Gastroesophageal sphincter (tissue), 3 donors: ENCODE data around the gene ZIC1.

Experiments used
- EP300 ChIP-seq: sonication (generic); formaldehyde crosslinking; IDR thresholded peaks from one replicate; pipeline ENCODE4 v1.6.1; 2017; ENCODE audit warnings: antibody characterized with exemption, mild to moderate bottlenecking
- POLR2A ChIP-seq, 2 donors: fragments of 450-650 bp; IDR thresholded peaks; one replicate each; pipeline ENCODE4 v1.6.1; 2017; ENCODE audit warnings: antibody characterized with exemption in 2 of 2, mild to moderate bottlenecking in 2 of 2, moderate library complexity in 1 of 2
- POLR2AphosphoS5 ChIP-seq: sonication (generic); formaldehyde crosslinking; IDR thresholded peaks from one replicate; pipeline ENCODE4 v1.6.1; 2017; ENCODE audit warnings: antibody characterized with exemption
- TF ChIP-seq, protein P1 (sequence below), 4 experiments: fragments of 200-600 bp in 2 of 4; fragments of 450-650 bp in 2 of 4; sonication (generic) in 1 of 4; IDR thresholded peaks; one replicate each; pipeline ENCODE4 v1.5.1; 2017 to 2019; ENCODE audit warnings: antibody characterized with exemption in 4 of 4, mild to moderate bottlenecking in 2 of 4, moderate library complexity in 2 of 4

DNA sequence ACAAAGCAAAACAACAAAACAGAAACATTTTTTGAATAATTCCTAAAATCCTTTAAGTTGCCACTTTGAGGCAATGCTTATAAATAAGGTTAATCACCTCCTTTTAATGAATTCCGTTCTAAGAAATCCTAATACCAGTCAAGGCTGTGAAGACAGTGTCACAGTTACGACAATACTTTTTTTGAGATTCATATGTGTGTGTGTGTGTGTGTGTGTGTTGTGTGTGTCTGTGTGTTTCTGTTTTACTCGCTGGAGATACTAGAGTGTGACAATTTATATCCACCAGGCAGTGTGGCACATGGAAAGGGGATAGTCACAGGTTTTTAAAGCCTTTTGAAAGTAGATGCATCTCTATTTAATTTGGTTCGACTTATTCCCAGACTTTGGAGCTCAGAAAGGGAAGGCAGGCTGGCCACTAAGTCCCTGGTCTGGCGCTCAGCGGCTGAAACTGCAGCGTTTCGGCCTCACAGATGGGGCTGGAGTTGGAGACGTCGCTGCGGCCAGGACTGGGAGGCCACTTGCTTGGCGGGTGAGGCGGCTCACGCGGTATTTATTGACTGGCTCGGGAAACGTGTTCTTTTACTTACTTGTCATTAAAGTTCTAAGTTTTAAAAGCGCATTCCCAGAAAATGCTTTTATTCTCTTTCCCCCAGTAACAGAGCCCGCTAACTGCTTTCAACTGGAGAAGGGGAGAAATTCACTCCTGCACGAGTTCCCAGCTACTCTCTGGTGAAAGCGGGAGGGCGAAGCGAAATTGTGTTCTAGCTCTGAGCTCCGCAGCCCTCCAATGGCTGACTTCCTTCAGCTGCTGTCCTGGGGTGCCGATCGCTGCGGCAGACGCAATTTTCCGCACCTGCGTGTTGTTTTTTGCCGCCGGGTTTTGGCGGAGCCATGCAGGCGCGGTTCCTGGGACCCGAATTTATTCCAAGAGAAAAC lies 13.7 kb downstream of the ZIC1 start:
- TF ChIP-seq EP300: no peak
- TF ChIP-seq, protein P1, sequence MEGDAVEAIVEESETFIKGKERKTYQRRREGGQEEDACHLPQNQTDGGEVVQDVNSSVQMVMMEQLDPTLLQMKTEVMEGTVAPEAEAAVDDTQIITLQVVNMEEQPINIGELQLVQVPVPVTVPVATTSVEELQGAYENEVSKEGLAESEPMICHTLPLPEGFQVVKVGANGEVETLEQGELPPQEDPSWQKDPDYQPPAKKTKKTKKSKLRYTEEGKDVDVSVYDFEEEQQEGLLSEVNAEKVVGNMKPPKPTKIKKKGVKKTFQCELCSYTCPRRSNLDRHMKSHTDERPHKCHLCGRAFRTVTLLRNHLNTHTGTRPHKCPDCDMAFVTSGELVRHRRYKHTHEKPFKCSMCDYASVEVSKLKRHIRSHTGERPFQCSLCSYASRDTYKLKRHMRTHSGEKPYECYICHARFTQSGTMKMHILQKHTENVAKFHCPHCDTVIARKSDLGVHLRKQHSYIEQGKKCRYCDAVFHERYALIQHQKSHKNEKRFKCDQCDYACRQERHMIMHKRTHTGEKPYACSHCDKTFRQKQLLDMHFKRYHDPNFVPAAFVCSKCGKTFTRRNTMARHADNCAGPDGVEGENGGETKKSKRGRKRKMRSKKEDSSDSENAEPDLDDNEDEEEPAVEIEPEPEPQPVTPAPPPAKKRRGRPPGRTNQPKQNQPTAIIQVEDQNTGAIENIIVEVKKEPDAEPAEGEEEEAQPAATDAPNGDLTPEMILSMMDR (IDR thresholded peaks at IDR 0.05): no peak
- TF ChIP-seq POLR2A (IDR thresholded peaks at IDR 0.05): no peak
- TF ChIP-seq POLR2AphosphoS5: no peak
